ENCODE data around the gene TCF20.

TCF20 gene

GRCh38 chr22:42300259-42301076 lies 30.0 kb upstream of the TCF20 start:
- DNase-seq (ENCODE audit: low read depth): no peak

- no peak for DNase-seq (ENCODE audit: low read depth)
These were observed 29.3 kb upstream of the TCF20 start for GRCh38 chr22:42299586-42300258.

GRCh38 chr22:42298746-42299145 lies 28.3 kb upstream of the TCF20 start:
- DNase-seq (ENCODE audit: low read depth): no peak

- DNase-seq (ENCODE audit: low read depth): no peak
These were observed 27.3 kb upstream of the TCF20 start for GRCh38 chr22:42297778-42298177.

- DNase-seq (ENCODE audit: low read depth): no peak
These were observed 26.4 kb upstream of the TCF20 start for GRCh38 chr22:42296883-42297282.

- no peak for DNase-seq (ENCODE audit: low read depth)
These were observed 26.0 kb upstream of the TCF20 start for GRCh38 chr22:42296381-42296853.

GRCh38 chr22:42294034-42294985 lies 23.9 kb upstream of the TCF20 start:
- no peak for DNase-seq (ENCODE audit: low read depth)

GRCh38 chr22:42292732-42293520 lies 22.5 kb upstream of the TCF20 start:
- no peak for DNase-seq (ENCODE audit: low read depth)

- DNase-seq (ENCODE audit: low read depth): no peak
These were observed 20.8 kb upstream of the TCF20 start for GRCh38 chr22:42291287-42291686.

GRCh38 chr22:42289671-42290541 lies 19.5 kb upstream of the TCF20 start:
- no peak for DNase-seq (ENCODE audit: low read depth)

- no peak for DNase-seq (ENCODE audit: low read depth)
These were observed 18.3 kb upstream of the TCF20 start for GRCh38 chr22:42288791-42289190.

- no peak for DNase-seq (ENCODE audit: low read depth)
These were observed 16.9 kb upstream of the TCF20 start for GRCh38 chr22:42287174-42287890.

GRCh38 chr22:42286205-42286604 lies 15.8 kb upstream of the TCF20 start:
- no peak for DNase-seq (ENCODE audit: low read depth)

- DNase-seq (ENCODE audit: low read depth): no peak
These were observed 15.2 kb upstream of the TCF20 start for GRCh38 chr22:42285604-42286003.

- no peak for DNase-seq (ENCODE audit: low read depth)
These were observed 14.3 kb upstream of the TCF20 start for GRCh38 chr22:42284643-42285181.

- DNase-seq (ENCODE audit: low read depth): no peak
These were observed 13.7 kb upstream of the TCF20 start for GRCh38 chr22:42284202-42284591.

- DNase-seq (ENCODE audit: low read depth): no peak
These were observed 13.1 kb upstream of the TCF20 start for GRCh38 chr22:42283278-42284201.

GRCh38 chr22:42282943-42283277 lies 12.5 kb upstream of the TCF20 start:
- no peak for DNase-seq (ENCODE audit: low read depth)

All from HS-5 (cell line).